GM10248 (cell line): ENCODE measurements around the gene PBX2.
A peak's percentile ranks its signal among the peaks of the same experiment; 100 is the strongest.

Experiments used
- CTCF ChIA-PET: fragments of 300-600 bp; sonication (Branson Sonifier 250); formaldehyde crosslinking; extraction: SDS; loops from one replicate; lab custom pipeline; 2021; ENCODE audit warnings: antibody characterized with exemption; lab: Yijun Ruan, JAX
- POLR2A ChIA-PET: fragments of 350-650 bp; sonication (Branson Sonifier 250); formaldehyde crosslinking; extraction: SDS; loops from one replicate; lab custom pipeline; 2020; ENCODE audit warnings: antibody characterized with exemption; lab: Yijun Ruan, JAX
- DNase-seq: peaks from one replicate; pipeline ENCODE4 v3.0.0; 2012; ENCODE audit errors: extremely low spot score
- TF ChIP-seq, protein P1 (sequence below): IDR thresholded peaks from 2 replicates; pipeline ENCODE4 v1.5.1; 2012; ENCODE audit warnings: mild to moderate bottlenecking, low read depth; ENCODE audit errors: extremely low read depth, missing control alignments, control extremely low read depth

The PBX2 gene

DNA sequence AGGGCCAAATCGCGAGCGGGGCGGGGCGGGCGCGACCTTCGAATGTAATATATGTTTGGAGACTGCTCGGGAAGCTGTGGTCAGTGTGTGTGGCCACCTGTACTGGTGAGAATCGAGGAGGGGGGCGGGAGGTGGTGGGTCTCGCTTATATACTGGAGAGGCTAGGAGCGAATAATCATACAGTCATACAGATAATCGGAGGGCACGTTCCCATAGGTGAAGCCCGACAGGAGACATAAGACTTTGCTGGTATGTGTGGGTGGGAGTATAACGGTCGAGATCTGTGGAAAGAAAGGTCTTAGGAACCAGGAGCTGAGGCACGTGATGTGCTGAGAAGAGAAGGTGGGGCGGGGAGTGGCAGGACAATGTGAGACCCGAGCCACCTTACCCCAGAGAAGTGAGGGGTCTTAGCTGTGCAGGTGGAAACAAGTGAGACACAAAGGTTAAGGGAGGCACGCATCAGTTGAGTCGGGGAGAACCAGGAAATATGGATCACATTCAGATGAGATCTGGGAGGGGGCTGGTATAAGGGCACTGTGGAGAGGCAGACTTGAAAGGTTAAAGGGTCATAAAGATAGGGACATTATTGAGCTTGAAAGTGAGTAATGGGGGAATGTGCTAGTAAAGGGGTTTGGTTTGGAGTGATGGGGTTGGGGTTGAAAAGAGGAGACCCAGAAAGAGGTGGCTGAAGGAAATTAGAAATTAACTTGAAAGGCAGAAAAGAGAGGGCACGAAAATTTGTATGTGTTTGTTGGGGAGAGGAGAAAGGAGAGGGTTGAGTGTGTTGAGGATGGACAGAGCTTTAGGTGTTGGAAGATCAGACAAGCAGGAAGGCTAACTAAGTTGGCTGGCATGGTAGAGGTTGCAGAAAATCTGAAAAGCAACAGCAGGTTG is 11.2 kb downstream of the PBX2 start:
- POLR2A ChIA-PET, result interaction anchor here (1.0 kb wide), 1 partner anchor 11 kb away, joined by 3 read pairs; the partner anchor contains the start of gene PBX2
- CTCF ChIA-PET, result interaction anchor here (1.7 to 1.8 kb wide), 2 partner anchors 12 to 17 kb away, joined by 3 to 9 read pairs; partner anchors contain the start of gene PBX2

DNA sequence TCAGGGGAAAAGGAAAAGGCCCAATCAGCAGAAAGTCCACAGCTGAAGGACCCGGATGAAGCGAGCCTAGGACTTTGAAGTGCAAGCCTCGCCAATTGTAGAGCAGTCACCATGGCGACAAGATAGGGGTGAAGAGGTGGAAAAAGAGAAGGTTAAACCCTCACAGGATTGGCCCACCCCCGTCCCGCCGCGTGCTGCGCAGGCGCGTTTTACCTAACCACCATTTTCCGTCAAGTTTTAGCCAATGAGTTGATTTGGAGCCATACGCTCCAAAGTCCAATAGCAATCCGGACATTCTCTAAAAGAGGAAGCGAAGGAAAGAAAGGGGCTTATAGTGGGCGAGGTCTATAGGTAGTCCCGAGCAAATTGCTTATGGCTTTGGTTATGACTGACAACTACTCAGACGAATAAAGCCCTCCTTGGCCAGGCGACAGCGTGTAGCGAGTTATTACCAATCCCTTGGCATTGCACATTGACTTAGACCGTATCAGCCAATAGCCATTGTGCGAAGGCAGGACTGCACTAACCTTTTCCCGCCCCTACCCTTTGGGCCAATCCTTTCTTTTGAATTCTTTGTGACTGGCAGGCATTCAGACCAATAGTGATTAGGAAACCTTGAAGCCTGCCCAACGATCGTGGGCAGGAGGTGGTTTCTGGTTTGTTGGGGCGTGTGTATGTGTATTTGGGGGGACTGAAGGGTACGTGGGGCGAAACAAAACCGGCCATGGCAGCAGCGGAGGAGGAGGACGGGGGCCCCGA is 12.0 kb downstream of the PBX2 start, which contains the start of gene RNF5:
Gene RNF5, plus strand, starts transcription at position 618 of the 759 bp plus-strand sequence. Its CDS starts 107 bp downstream, at position 725.
- DNase-seq, result peak; percentile 94
- TF ChIP-seq, protein P1, sequence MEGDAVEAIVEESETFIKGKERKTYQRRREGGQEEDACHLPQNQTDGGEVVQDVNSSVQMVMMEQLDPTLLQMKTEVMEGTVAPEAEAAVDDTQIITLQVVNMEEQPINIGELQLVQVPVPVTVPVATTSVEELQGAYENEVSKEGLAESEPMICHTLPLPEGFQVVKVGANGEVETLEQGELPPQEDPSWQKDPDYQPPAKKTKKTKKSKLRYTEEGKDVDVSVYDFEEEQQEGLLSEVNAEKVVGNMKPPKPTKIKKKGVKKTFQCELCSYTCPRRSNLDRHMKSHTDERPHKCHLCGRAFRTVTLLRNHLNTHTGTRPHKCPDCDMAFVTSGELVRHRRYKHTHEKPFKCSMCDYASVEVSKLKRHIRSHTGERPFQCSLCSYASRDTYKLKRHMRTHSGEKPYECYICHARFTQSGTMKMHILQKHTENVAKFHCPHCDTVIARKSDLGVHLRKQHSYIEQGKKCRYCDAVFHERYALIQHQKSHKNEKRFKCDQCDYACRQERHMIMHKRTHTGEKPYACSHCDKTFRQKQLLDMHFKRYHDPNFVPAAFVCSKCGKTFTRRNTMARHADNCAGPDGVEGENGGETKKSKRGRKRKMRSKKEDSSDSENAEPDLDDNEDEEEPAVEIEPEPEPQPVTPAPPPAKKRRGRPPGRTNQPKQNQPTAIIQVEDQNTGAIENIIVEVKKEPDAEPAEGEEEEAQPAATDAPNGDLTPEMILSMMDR, result no peak
- ChIA-PET CTCF (interaction anchor here (1.1 to 1.7 kb wide), 2 partner anchors 12 to 18 kb away, joined by 3 to 4 read pairs; partner anchors contain the start of gene PBX2), POLR2A (interaction anchor here (0.6 to 1.7 kb wide), 3 partner anchors 12 to 48 kb away, joined by 3 to 5 read pairs (median 3); partner anchors contain the start of genes FKBPL, GPSM3 and PBX2)

More for the DNA sequence above, 11.2 kb downstream of the PBX2 start:
- TF ChIP-seq, protein P1, result no peak
- DNase-seq, result no peak

DNA sequence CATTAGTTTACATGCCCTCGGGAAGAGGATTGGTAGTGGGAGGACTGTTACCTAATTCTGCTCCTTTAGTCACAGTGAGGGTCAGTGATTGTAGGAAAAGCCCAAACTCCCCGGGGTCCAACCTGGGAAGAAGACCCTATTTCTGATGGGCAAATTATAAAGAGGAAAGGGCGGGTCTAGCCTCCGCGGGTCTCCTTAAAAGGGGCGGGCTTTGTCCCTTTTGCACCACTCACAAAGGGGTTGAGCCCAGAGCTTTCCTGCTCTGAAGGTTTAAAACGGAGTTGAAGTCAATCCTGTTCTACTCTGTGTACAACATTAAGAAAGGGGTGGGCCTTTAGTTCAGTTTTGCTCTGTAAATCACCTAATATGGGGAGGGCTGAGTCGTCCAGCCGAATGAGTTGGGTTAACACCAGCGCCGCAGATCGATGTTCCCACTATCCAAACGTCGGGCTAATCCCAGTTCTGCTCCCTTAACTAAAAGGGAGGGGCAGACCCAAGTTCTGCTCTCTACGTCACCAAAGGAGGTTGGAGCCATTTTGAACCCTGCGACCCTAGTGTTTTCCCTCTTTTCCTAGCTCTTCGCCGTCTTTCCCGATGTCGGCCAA is 12.7 kb downstream of the PBX2 start:
- TF ChIP-seq, protein P1, result no peak
- CTCF ChIA-PET, result interaction anchor here (1.1 kb wide), 1 partner anchor 19 kb away, joined by 4 read pairs; no protein-coding TSS in a partner anchor
- POLR2A ChIA-PET, result interaction anchor here (0.6 to 1.7 kb wide), 3 partner anchors 13 to 47 kb away, joined by 3 to 5 read pairs (median 3); partner anchors contain the start of genes FKBPL, GPSM3 and PBX2
- no peak for DNase-seq

DNA sequence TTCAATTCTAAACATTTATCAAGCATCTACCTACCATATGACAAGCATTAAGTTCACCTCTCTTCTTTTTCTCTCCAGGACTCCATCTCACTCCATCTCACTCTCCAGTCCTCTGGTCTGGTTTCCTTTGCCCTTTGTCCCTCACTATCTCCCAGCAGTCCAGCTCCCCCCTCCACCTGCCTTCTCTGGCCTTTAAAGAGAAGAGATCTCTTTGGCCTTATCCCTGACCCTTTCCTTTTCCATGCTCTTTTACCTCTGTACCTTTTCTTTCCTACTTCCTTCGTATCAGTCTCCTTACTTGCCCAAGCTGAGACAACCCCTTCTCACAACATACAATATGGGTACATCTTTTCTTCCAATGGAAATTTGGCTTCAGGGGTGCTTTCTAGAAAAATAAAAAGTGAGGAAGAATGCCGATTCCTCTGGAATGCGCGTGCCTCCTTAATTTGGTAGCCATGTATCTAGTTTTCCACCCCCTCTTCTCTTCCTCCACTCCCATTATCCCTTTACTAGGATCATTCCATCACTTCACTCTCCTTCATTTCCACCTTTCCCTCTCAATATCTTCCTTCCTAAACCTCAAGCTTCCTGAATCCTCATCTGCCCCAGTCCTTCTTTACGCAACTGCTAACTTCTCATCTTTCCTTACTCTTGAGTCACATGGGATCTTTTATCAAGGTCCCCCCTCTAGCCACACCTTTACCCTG is 13.4 kb downstream of the PBX2 start:
- no peak for DNase-seq
- ChIA-PET CTCF (interaction anchor here (1.0 to 1.4 kb wide), 2 partner anchors 16 to 19 kb away, joined by 3 to 4 read pairs; partner anchors contain the start of gene GPSM3), POLR2A (interaction anchor here (1.7 kb wide), 1 partner anchor 16 kb away, joined by 5 read pairs; the partner anchor contains the start of gene GPSM3)
- TF ChIP-seq, protein P1, result no peak

DNA sequence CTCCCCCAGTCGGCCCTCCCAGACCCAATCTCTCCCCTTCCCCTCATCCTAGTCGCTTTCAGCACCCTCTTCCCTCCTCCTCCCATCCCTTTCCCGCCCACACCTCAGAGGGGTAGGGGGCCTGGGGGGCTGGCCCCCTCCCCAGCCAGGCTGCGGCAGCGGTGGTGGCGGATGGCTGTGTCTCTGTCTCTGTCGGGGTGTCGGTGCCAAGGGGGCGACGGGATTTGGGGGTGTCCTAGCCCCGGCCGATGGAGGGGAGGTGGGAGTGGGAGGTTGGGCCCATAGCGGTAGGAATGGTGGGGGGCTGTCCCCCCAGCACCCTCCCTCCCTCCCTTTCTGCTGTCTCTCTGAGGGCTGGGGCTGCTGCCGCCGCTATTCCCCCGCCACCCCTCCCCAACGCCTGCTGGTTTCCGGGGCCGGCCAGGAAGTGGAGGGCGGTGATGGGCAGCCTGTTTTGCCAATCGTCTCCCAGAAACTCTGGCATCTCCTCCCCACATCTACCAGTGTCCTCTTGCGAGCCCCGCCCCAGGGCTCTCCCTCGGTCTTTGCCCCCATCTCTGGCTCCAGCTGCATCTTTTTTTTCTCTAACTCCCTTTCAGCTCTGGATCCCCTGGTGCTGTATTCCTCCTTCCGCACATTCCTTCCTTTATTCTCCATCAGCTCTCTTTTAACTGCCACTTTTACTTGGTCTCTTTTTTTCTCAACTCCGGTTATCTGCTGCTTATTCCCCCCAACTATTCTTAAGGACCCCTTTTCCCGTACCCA is 14.1 kb downstream of the PBX2 start, which contains the start of gene AGPAT1:
Gene AGPAT1, minus strand, starts transcription at position 374 of the 765 bp plus-strand sequence. CDS start 4,588 bp downstream, outside the sequence.
- ChIA-PET POLR2A (interaction anchor here (0.6 to 1.7 kb wide), 2 partner anchors 17 to 22 kb away, joined by 3 to 5 read pairs; partner anchors contain the start of gene GPSM3), CTCF (interaction anchor here (1.0 to 1.4 kb wide), 2 partner anchors 16 to 20 kb away, joined by 3 to 4 read pairs; partner anchors contain the start of gene GPSM3)
- DNase-seq, result peak; percentile 99
- TF ChIP-seq, protein P1, result no peak
